ENCODE results near the gene RETREG2.

Gene RETREG2

GRCh38 chr2:219213026-219213415 lies 34.9 kb downstream of the RETREG2 start:
- no peak for TF ChIP-seq CTCF (conservative IDR thresholded peaks at IDR 0.05; ENCODE audit: low read depth, low read length)
- Histone ChIP-seq H3K4me1 (ENCODE audit: low read depth, poor library complexity, severe bottlenecking) (peaks cover 14% of the 10 kb centered on the region), H4K20me1 (ENCODE audit: insufficient read depth) (no peaks in the 10 kb centered on the region), H3K27ac (no peak overlapping the region), H3K36me3 (ENCODE audit: insufficient read depth) (no peaks in the 10 kb centered on the region), H2AFZ (ENCODE audit: low read depth) (no peak overlapping the region), H3K4me2 (no peak overlapping the region), H3K79me2 (ENCODE audit: insufficient read depth, low read depth) (no peaks in the 10 kb centered on the region), H3K27me3 (ENCODE audit: insufficient read depth, low read depth) (no peaks in the 10 kb centered on the region), H3K9ac (no peak overlapping the region), H3K4me3 (IDR thresholded peaks at IDR 0.05; ENCODE audit: insufficient read depth, low read depth, low read length) (no peak overlapping the region)

GRCh38 chr2:219213486-219214071 lies 35.5 kb downstream of the RETREG2 start:
- no peak overlapping the region for H3K27ac ChIP-seq
- peaks cover 14% of the 10 kb centered on the region for H3K4me1 ChIP-seq (ENCODE audit: low read depth, poor library complexity, severe bottlenecking)
- H3K4me2 ChIP-seq, result no peak overlapping the region
- H3K27me3 ChIP-seq (ENCODE audit: insufficient read depth, low read depth), result no peaks in the 10 kb centered on the region
- H3K36me3 ChIP-seq (ENCODE audit: insufficient read depth), result no peaks in the 10 kb centered on the region
- no peak overlapping the region for H2AFZ ChIP-seq (ENCODE audit: low read depth)
- no peak for TF ChIP-seq CTCF (conservative IDR thresholded peaks at IDR 0.05; ENCODE audit: low read depth, low read length)
- no peak overlapping the region for H3K9ac ChIP-seq
- no peaks in the 10 kb centered on the region for H4K20me1 ChIP-seq (ENCODE audit: insufficient read depth)
- no peak overlapping the region for H3K4me3 ChIP-seq (IDR thresholded peaks at IDR 0.05; ENCODE audit: insufficient read depth, low read depth, low read length)
- H3K79me2 ChIP-seq (ENCODE audit: insufficient read depth, low read depth), result no peaks in the 10 kb centered on the region

GRCh38 chr2:219214141-219214540 lies 36.1 kb downstream of the RETREG2 start:
- no peaks in the 10 kb centered on the region for H3K79me2 ChIP-seq (ENCODE audit: insufficient read depth, low read depth)
- no peaks in the 10 kb centered on the region for H4K20me1 ChIP-seq (ENCODE audit: insufficient read depth)
- no peak overlapping the region for H3K27ac ChIP-seq
- peaks cover 14% of the 10 kb centered on the region for H3K4me1 ChIP-seq (ENCODE audit: low read depth, poor library complexity, severe bottlenecking)
- H3K4me3 ChIP-seq (IDR thresholded peaks at IDR 0.05; ENCODE audit: insufficient read depth, low read depth, low read length), result no peak overlapping the region
- no peak overlapping the region for H3K9ac ChIP-seq
- no peaks in the 10 kb centered on the region for H3K36me3 ChIP-seq (ENCODE audit: insufficient read depth)
- H3K4me2 ChIP-seq, result no peak overlapping the region
- H3K27me3 ChIP-seq (ENCODE audit: insufficient read depth, low read depth), result no peaks in the 10 kb centered on the region
- no peak for TF ChIP-seq CTCF (conservative IDR thresholded peaks at IDR 0.05; ENCODE audit: low read depth, low read length)
- H2AFZ ChIP-seq (ENCODE audit: low read depth), result no peak overlapping the region

GRCh38 chr2:219214786-219215185 lies 36.7 kb downstream of the RETREG2 start:
- TF ChIP-seq CTCF (conservative IDR thresholded peaks at IDR 0.05; ENCODE audit: low read depth, low read length), result no peak

More at GRCh38 chr2:219214786-219215185, 36.7 kb downstream of the RETREG2 start:
- Histone ChIP-seq H4K20me1 (ENCODE audit: insufficient read depth) (no peaks in the 10 kb centered on the region), H3K4me3 (IDR thresholded peaks at IDR 0.05; ENCODE audit: insufficient read depth, low read depth, low read length) (no peak overlapping the region), H3K4me1 (ENCODE audit: low read depth, poor library complexity, severe bottlenecking) (peaks cover 14% of the 10 kb centered on the region), H3K4me2 (no peak overlapping the region), H3K79me2 (ENCODE audit: insufficient read depth, low read depth) (no peaks in the 10 kb centered on the region), H3K9ac (no peak overlapping the region), H3K36me3 (ENCODE audit: insufficient read depth) (no peaks in the 10 kb centered on the region), H2AFZ (ENCODE audit: low read depth) (no peak overlapping the region), H3K27me3 (ENCODE audit: insufficient read depth, low read depth) (no peaks in the 10 kb centered on the region), H3K27ac (no peak overlapping the region)
